Stimulated activated CD8-positive, alpha-beta memory T cell treated with anti-CD3 and anti-CD28 coated beads, Interleukin-2, amount 100 ng/mL, for 1 hour (primary cell): ENCODE measurements around the gene HID1.
"Not testable (repeated sequence)": the region's sequence is repeated elsewhere in the genome, so short reads cannot be mapped to it uniquely, and the experiment has no call there.

Experiments used
- DNase-seq, 2 donors: peaks; one replicate each; pipeline ENCODE4 v3.0.0-alpha.2; 2020; ENCODE audit warnings: low read depth in 2 of 2

Gene HID1

DNA sequence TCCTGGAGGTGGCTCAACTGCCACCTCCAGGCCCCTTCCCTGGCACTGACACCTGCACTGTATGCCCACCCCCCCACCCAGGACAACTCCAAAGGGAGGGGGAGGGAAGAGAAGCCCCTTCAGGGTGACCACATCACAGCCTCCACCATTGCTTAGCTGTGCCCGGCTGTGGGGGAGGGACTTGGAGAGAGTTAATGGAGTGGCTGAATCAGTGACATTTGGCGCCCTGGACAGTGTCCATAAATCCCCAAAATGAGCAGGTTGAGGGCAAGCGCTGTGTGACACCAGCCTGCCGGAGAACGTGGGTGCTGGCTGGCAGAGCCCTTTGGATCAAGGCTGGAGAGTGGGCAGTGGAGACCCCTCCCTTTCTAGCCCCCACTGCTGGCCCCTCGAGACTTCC lies 50.4 kb downstream of the HID1 start:
- no peak for DNase-seq

DNA sequence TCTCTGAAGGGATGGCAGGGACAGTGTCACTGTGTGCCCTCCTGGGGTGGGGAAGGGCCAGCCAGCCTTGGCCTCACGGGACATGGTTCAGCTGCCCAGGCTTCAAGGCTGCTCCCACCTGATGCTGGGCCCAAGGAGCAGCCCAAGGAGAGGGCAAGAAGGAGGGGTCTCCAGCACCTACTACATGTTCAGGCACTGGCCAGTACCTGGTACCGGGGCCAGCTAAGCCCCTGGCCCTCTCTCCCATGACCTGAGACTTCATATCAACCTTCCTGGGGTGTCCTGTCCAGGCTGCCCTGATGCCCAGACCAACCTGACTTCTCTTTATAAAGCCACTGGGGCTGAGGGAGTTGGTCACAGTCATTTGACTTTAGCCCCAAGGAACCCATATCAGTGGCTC lies 50.8 kb downstream of the HID1 start:
- DNase-seq, result no peak

- no peak for DNase-seq
These were observed 51.4 kb downstream of the HID1 start for GRCh38 chr17:74921026-74921681.

- no peak for DNase-seq
These were observed 51.9 kb downstream of the HID1 start for GRCh38 chr17:74920642-74921025.

- DNase-seq, result no peak
These were observed 52.3 kb downstream of the HID1 start for GRCh38 chr17:74920306-74920620.

DNA sequence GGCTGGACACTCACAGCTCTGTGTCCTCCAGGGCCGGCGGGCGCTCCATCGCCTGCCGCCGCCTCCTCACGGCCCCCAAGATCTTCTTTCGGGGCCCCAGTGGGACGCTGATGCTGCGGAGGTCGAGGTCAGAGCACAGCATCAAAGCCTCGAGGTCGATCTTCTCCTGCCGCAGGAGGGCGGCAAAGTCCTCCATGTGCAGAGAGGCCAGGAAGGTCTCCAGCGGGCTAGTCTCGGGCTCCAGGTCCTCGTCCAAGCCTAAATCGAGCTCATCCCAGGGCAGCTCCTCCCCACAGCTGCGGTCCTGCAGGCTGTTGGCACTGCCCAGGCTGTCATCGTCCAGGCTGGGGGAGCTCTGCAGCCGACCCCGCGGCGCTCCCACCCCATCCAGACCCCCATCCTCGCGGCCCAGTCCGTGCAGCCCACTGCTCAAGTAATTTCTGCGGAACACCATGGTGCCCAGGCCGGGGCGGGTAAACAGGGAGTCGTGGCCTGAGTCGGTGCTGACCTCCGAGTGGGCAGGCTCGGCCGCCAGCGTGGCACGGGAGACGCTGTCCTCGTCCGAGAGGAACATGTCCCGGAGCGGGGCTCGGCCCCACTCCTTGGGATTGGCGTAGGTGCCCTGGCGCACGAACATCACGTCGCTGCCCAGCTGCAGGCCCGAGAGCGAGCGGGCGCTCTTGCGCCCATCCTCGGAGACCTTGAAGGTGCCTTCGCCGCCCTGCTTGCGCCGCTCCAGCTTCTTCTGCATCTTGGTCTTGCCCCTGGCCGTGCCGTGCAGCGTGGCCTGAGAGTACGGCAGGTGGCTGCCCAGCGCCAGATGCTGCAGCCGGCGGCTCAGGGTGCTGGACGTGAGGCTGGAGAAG lies 52.9 kb downstream of the HID1 start:
- DNase-seq, result no peak

DNA sequence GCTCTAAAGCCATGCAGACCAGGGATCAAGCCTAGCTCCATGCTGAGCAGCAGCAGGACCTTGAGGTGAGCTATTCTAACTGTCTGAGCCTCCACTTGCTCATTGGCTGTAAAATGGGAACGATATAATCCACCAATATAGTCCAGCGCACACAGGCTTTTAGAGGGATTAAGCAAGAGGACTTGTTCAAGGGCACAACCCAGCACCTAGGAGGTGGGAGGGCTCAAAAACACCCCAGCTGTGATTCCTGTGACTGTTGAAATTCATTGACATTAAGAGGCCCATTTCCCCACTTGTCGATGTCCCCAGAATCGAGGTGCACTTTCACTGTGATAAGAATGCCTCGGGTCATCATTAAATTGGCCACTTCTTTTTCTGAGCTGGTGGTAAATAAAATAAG lies 53.7 kb downstream of the HID1 start:
- DNase-seq, result no peak

- DNase-seq, result no peak
These were observed 55.1 kb downstream of the HID1 start for GRCh38 chr17:74917430-74917829.

- DNase-seq, result no peak
These were observed 55.7 kb downstream of the HID1 start for GRCh38 chr17:74916851-74917199.

DNA sequence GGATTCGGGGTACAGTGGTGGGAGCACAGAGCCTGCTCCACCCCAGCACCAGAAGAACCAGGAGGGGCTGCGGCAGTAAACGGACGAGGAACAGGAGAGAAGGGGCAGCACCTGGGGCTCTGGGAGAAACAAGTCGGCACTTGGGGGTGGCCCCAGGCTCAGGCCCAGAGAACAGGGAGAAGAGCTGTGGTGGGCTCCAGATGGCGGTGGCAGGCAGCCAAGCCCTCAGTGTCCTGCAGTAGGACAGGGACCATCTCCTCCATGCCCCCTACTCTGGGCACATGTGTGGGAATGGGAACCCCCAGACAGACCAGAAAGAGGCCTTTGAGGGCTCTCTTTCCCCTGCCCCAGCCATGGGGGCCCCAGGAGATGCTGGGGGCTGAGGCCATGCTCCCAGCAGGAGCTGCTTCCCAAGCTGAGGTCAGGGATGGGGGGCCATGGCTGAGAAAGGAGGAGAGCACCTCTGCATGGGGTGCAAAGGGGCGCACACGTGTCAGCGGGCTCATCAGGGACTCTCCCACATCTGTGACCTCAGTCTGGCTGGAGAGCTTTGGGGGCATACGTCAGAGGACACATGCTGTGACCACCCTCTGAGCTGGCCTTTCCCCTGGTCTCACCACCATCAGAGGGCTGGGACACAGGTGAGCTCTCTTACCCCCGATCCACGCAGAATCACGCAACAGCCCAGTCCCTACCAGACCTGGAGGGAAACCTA lies 56.3 kb downstream of the HID1 start:
- no peak for DNase-seq

DNA sequence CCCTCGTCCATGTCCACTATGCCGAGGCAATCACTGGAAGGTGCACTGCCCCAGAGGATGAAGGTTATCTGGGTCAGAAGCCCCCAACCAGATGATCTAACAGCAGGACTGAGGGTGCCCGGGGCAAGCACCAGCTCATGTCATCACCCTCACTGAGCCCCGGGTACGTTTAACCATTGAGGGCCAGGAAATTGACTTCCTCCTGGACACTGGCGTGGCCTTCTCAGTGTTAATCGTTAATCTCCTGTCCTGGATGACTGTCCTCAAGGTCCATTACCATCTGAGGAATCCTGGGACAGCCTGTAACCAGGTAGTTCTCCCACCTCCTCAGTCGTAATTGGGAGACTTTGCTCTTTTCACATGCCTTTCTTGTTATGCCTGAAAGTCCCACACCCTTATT lies 61.1 kb downstream of the HID1 start:
- DNase-seq, result not testable (repeated sequence)

- DNase-seq, result not testable (repeated sequence)
These were observed 63.5 kb downstream of the HID1 start for GRCh38 chr17:74909097-74909496.

GRCh38 chr17:74907012-74907411 lies 65.5 kb downstream of the HID1 start:
- no peak for DNase-seq

- DNase-seq, result not testable (repeated sequence)
These were observed 66.3 kb downstream of the HID1 start for GRCh38 chr17:74906214-74906793.

- DNase-seq, result no peak
These were observed 67.7 kb downstream of the HID1 start for GRCh38 chr17:74904687-74905409.

DNA sequence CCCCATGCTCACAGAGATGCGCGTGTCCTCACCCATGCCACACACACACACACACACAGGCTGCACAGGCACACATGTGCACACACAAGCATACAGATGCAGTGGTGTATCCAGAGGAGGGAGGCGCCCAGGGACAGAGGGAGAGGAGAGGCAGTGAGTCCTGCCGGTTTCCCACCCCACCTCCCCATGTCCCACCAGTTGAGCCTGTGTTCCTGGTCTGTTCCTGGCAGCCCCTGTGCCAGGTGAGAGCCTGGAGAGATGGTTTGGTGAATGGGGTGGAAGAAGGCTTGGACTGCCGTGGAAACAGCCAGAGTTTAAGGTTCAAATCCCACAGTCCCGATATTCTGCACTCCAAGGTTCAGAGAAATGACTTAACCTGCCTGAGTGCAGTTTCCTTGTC lies 68.9 kb downstream of the HID1 start:
- no peak for DNase-seq

- DNase-seq, result no peak
These were observed 69.5 kb downstream of the HID1 start for GRCh38 chr17:74903034-74903433.

DNA sequence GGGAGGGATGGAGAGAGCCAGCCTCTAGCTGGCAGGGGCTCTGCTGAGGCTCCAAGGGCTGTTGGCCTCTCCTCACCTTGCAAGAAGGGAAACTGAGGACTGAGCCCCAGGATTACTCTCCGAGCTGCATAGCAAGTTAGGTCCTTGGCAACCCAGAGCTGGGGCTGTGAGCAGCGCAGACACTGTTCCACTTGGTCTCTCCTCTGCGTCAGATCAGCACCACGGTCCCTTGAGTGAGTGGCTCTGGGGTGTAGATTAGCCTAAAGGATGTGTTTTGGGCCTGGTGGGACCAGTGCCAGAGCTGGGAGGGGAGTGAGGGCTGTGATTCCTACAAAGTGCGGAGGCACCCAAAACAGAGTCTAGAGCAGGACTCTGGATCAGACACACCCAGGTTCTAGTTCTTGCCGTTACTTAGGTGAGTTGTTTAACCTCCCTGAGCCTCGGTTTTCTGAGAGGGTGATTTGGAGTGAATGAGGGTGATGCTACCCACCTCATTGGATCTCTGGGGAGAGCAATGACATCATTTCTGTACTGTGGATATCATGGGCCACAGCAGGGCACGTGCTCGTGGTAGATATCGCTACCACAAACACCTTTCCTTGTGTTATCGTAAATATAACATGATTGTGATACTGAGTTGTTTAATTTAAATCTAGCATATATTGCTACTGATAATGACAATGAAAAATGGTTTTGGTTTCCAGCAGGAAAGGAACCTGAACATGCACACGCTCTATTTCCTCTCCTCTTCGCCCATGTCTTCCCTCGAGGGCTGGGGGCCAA lies 71.0 kb downstream of the HID1 start:
- DNase-seq, result no peak
